ENCODE measurements around the gene RBAK.
A peak's percentile ranks its signal among the peaks of the same experiment; 100 is the strongest.
"Not testable (repeated sequence)": the region's sequence is repeated elsewhere in the genome, so short reads cannot be mapped to it uniquely, and the experiment has no call there.

RBAK gene

GRCh38 chr7:5053175-5053574 is 7.5 kb downstream of the RBAK start:
- no peak for DNase-seq

DNA sequence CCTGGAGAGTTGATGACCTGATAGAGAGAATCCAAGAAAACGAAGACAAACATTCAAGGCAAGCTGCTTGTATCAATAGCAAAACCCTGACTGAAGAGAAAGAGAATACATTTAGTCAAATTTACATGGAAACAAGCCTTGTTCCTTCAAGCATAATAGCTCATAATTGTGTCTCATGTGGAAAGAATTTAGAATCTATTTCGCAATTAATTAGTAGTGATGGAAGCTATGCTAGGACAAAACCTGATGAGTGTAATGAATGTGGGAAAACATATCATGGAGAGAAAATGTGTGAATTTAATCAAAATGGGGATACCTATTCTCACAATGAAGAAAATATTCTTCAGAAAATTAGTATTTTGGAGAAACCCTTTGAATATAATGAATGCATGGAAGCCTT is 18.0 kb downstream of the RBAK start:
- DNase-seq, result no peak

DNA sequence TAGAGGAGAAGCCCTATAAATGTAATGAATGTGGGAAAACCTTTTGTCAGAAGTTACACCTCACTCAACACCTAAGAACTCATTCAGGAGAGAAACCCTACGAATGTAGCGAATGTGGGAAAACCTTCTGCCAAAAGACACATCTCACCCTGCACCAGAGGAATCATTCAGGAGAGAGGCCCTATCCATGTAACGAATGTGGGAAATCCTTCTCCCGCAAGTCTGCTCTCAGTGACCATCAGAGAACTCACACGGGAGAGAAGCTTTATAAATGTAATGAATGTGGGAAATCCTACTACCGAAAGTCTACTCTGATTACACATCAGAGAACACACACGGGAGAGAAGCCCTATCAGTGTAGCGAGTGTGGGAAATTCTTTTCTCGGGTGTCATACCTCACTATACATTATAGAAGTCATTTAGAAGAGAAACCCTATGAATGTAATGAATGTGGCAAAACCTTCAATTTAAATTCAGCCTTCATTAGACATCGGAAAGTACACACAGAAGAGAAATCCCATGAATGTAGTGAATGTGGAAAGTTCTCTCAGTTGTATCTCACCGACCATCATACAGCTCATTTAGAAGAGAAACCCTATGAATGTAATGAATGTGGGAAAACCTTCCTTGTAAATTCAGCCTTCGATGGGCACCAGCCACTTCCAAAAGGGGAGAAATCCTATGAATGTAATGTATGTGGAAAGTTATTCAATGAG is 18.9 kb downstream of the RBAK start:
- DNase-seq, result peak; percentile 1

- no peak for DNase-seq
Observed at GRCh38 chr7:5065107-5065407, 19.4 kb downstream of the RBAK start.

DNA sequence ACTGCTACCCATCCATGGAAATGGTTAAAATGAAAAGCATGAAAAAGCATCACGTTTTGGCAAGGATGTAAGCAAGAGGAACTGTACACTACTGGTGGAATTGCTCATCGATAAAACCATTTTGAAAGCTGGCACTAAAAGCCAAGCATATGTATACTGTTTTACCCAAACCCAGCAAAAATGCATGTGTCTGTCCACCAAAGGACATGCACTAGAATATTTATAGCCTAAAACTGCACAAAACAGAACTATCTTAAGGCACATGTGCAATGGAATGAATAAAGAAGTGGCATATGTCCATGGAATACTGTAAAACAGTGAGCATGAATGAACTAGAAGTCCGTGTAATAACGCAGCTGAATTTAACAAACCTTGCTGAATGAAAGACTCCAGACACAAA is 22.9 kb downstream of the RBAK start:
- no peak for DNase-seq

GRCh38 chr7:5070206-5070605 is 24.5 kb downstream of the RBAK start:
- no peak for DNase-seq

- DNase-seq, result not testable (repeated sequence)
Observed at GRCh38 chr7:5075187-5075586, 29.5 kb downstream of the RBAK start.

DNA sequence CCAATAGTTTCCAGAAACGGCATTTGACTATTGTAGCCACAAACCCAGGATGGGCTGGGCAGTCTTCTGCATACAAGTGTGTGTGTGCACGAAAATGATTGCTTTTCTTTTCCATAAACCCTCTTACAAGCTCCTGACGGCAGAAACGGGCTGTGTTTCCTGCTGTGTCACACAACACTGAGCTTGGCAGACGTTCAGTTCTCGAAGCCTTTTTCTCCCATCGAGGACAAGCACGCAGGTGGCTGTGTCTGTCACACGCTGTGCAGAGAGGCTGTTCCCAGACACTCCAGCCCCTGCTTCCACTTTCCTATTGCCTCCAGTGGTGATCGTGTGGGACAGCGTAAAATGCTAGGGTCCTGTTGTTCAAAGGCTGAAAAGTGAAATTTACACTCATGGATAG is 32.1 kb downstream of the RBAK start:
- DNase-seq, result no peak

GRCh38 chr7:5082806-5083205 is 37.1 kb downstream of the RBAK start:
- no peak for DNase-seq

DNA sequence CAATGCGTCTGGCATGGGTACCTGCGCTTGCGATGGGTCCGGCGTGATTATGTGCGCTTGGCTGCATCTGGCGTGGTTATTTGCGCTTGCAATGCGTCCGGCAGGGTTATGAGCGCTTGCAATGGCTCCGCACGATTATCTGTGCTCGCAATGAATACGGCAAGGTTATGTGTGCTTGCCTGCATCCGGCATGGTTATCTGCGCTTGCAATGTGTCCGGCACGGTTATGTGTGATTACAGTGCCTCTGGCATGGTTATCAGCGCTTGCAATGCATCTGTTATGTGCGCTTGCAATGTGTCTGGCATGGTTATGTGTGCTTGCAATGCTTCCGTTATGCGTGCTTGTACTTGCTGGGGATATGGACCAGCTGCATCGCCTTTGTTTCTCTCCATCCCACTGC is 37.7 kb downstream of the RBAK start:
- no peak for DNase-seq

DNA sequence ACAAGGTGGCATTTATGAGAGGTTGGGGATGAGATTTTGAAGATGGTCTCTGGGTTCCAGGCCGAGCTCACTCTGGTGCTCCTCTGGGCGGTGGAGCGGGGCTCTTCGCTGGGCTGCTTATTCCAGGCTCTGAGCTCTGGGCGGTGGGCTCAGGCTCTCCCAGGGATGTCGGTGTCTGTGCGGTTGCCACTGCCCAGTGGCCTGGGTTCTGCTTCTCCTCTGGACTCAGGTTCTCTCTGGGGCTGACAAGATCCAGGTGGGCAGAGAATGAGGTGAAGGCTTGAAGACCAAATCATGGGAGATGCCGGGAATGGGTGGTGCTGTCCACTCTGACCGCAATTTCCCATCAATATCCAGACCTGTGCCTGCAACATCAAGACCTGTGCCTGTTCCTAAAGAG is 40.6 kb downstream of the RBAK start:
- no peak for DNase-seq

- not testable (repeated sequence) for DNase-seq
Observed at GRCh38 chr7:5088228-5088833, 42.7 kb downstream of the RBAK start.

DNA sequence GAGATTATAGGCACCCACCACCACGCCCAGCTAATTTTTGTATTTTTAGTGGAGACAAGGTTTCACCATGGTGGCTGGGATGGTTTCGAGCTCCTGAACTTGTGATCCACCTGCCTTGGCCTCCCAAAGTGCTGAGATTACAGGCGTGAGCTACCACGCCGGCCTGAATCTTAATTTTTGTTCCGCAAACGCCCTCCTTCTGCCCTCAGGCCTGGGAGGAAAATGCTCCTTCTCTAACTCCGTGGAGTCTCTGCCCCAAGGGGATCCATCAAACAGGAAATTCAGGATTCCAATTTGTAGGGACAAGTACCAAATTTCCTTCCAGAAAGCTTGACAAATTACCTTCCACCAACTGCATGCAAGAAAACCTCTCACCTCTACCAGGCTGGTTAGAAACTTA is 43.2 kb downstream of the RBAK start:
- DNase-seq, result no peak

- DNase-seq, result no peak
Observed at GRCh38 chr7:5093948-5094347, 48.3 kb downstream of the RBAK start.

DNA sequence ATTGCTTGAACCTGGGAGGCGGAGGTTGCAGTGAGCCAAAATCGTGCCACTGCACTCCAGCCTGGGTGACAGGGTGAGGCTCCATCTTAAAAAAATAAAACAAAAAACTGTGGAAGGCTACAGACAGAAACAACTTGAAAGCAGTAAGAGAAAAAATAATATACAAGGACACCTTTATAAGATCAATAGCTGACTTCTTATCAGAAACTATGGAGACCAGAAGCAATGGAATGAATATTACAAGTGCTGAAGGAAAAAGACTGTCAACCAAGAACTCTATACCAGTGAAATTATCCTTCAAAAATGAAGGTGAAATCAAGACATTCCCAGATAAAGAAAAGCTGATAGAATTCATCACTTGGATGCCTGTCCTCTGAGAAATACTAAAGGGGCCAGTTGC is 49.0 kb downstream of the RBAK start:
- DNase-seq, result no peak

DNA sequence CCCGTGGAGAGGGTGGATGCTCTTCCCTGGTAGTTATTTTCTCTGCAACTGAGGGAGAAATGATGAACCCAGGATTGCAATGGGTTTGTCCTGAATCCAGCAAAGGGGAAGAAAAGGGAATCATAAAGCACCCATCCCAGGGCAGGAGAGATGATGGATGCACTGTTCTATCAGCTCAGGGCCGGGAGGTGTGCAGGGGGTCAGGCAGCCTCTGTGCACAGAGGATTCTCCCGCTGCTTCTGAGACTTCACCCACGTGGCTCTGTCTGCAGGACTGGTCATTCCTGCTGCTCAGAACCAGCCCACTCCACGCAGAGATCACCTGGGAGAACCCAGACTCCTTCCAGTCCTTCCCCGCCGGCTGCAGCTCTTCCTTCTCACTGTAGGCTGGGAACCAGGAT is 70.7 kb downstream of the RBAK start:
- no peak for DNase-seq

DNA sequence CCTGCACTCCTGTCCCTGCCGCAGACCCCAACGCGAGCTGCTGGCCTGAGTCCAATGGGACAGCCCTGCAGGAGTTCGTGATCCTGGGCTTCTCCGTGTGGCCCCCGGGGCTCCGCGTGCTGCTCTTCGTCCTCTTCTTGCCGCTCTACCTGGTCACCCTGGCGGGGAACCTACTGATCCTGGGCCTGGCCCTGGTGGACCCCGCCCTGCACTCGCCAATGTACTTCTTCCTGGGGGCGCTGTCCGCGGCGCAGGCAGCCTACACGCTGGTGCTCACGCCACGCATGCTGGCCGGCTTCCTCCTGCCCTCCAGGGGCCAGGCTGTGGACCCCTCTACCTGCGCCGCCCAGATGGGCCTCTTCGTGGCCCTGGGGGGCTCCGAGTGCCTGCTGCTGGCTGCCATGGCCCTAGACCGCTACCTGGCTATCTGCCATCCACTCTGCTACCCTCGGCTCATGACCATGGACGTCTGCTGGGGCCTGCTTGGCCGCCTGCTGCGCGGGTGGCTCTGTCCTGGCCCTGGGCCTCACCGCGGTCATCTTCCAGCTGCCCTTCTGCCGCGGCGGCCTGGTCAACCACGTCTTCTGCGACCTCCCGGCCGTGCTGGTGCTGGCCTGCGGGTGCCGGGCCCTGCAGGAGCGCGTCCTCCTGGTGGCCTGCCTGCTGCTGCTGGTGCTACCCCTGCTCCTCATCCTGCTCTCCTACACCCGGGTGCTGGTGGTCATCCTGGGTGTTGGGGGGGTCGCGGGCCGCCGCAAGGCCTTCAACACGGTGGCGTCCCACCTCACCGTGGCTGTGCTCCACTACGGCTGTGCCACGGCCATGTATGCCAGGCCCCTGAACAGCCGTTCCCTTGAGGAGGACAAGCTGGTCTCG is 71.7 kb downstream of the RBAK start:
- no peak for DNase-seq
